ENCODE measurements around the gene MAP2K7.

DNA sequence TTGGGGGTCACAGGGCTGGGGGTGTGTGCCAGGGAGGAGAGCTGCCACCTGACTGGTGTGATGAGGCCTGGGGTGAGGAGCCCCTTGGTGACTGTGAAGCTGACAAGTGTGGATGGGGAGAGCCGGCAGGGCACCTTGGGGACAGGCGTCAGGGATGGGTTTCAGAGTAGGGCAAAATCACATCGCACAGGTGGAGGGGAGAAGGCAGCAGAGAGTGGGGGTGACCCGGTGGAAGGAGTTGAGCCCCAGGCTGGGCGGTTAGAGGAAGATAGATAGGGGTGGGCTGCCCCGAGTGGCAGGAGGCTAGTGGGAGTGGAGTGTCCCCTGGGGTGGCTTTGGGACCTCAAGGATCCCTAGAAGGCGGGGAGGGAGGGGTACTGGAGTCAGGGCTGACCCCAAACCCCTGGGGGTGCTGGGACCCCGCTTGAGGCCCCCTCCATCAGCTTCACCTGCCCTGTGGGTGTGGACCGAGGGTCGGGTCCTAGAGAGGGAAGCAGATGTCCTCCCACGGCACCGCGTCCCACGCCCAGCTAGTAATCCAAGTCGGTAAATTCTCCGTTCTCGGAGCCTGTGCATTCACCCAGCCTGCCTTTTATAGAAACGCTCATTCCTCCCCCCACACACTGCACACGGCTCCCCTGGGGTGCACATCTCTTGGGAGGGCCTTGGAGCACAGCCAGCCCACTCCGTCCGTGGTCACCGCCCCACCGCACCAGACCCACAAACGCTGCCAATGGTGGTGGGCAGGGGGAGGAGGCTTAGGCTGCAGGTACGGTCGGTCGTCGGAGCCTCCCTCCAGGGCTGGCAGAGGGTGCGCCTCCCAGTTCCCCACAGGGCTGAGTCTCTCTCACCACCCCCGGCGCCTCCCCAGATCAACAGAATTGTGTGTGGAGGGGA lies 19.9 kb downstream of the MAP2K7 start:
- TF ChIP-seq, protein P1, sequence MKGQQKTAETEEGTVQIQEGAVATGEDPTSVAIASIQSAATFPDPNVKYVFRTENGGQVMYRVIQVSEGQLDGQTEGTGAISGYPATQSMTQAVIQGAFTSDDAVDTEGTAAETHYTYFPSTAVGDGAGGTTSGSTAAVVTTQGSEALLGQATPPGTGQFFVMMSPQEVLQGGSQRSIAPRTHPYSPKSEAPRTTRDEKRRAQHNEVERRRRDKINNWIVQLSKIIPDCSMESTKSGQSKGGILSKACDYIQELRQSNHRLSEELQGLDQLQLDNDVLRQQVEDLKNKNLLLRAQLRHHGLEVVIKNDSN (IDR thresholded peaks at IDR 0.05): no peak
- TF ChIP-seq EP300 (IDR thresholded peaks at IDR 0.05; ENCODE audit: borderline replicate concordance) (no peak), CEBPB (IDR thresholded peaks at IDR 0.05) (no peak), TAF1 (IDR thresholded peaks at IDR 0.05; ENCODE audit: low read depth) (no peak), YY1 (IDR thresholded peaks at IDR 0.05; ENCODE audit: low read depth) (no peak)
- TF ChIP-seq, protein P2, sequence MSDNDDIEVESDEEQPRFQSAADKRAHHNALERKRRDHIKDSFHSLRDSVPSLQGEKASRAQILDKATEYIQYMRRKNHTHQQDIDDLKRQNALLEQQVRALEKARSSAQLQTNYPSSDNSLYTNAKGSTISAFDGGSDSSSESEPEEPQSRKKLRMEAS (IDR thresholded peaks at IDR 0.05): no peak

Measured in Ishikawa (cell line).